ENCODE data around the gene PRDM11. TPM values are rescaled to one million over a fixed set of nuclear protein-coding genes. Genes with fewer than 3 reads are reported as not detected.

PRDM11 gene
- total and polyA plus RNA-seq, 10 of the 15 experiments (the other 5 are each of a cell fraction or from before 2014, with no cell fraction given) = 0.03 to 2.4 (median 0.53) TPM

- H3K9ac ChIP-seq (ENCODE audit: control insufficient read depth, insufficient read depth, low read length) = no peak overlapping the region
- no peak overlapping the region for H3K4me3 ChIP-seq
- H3K4me1 ChIP-seq (ENCODE audit: control insufficient read depth, insufficient read depth, low read length) = no peaks in the 10 kb centered on the region
- SMC1A ChIA-PET (ENCODE audit: uncharacterized antibody, unreplicated experiment) = no interaction called here
- H3K36me3 ChIP-seq (ENCODE audit: control insufficient read depth in 2 of 2, insufficient read depth in 2 of 2, low read length in 1 of 2) = no peaks in the 10 kb centered on the region; a peak in 1 of 4 replicates
- WGBS (ENCODE audit: insufficient coverage, insufficient replicate concordance, low lambda C conversion rate, missing lambda C conversion rate) = 42% methylated on average over 5 of the region's 5 CpGs
- no peak overlapping the region for H3K27ac ChIP-seq (ENCODE audit: control insufficient read depth, insufficient read depth)
- H2AFZ ChIP-seq (ENCODE audit: control insufficient read depth, low read depth, low read length) = no peak overlapping the region
- H3K27me3 ChIP-seq (replicated peaks in 1 of 2; ENCODE audit: control insufficient read depth in 2 of 2, insufficient read depth in 2 of 2, low read length in 1 of 2) = no peaks in the 10 kb centered on the region
- POLR2A ChIA-PET = no interaction called here
- in situ Hi-C loops (cut with MboI) (no loop called here), intact Hi-C loops (cut with micrococcal nuclease; ENCODE audit: unreplicated experiment) (no loop called here)
- H3K4me2 ChIP-seq (ENCODE audit: control insufficient read depth, insufficient read depth) = no peak overlapping the region
- no peaks in the 10 kb centered on the region for H4K20me1 ChIP-seq (ENCODE audit: control insufficient read depth, insufficient read depth)
- BruUV-seq (replicated peaks) = no TSS peak
- RAD21 ChIA-PET (ENCODE audit: unreplicated experiment) = no interaction called here
- no peak for FAIRE-seq
- TF ChIP-seq PML (IDR thresholded peaks at IDR 0.05; ENCODE audit: low read length) (no peak), ZZZ3 (IDR thresholded peaks at IDR 0.05; ENCODE audit: control insufficient read depth, insufficient read length, low read depth) (no peak), MYC (IDR thresholded peaks at IDR 0.05; ENCODE audit: insufficient read depth, insufficient read length, insufficient replicate concordance, low read length, severe bottlenecking) (no peak), CBX5 (IDR thresholded peaks at IDR 0.05; ENCODE audit: low read depth) (no peak), MAX (IDR thresholded peaks at IDR 0.05; ENCODE audit: low read depth, low read length) (no peak), KAT2A (conservative IDR thresholded peaks at IDR 0.05; ENCODE audit: control insufficient read depth, low read depth, low read length) (no peak), ZBED1 (IDR thresholded peaks at IDR 0.05; ENCODE audit: borderline replicate concordance) (no peak), ZNF274 (IDR thresholded peaks at IDR 0.05; ENCODE audit: insufficient read depth, insufficient read length) (no peak), HDGF (IDR thresholded peaks at IDR 0.05) (no peak), MYB (IDR thresholded peaks at IDR 0.05; ENCODE audit: borderline replicate concordance, low read depth, low read length) (no peak), MTA3 (IDR thresholded peaks at IDR 0.05; ENCODE audit: borderline replicate concordance, low read length) (no peak), GATAD2B (conservative IDR thresholded peaks at IDR 0.05; ENCODE audit: low read depth) (no peak), ZBTB40 (IDR thresholded peaks at IDR 0.05; ENCODE audit: borderline replicate concordance) (no peak), RELA (IDR thresholded peaks at IDR 0.05; ENCODE audit: borderline replicate concordance, partially characterized antibody) (no peak), ZBTB33 (IDR thresholded peaks at IDR 0.05) (no peak), POLR2AphosphoS5 (IDR thresholded peaks at IDR 0.05; ENCODE audit: low read length) (no peak), E2F4 (IDR thresholded peaks at IDR 0.05; ENCODE audit: low read depth, low read length) (no peak)
- DNase-seq (ENCODE audit: low read depth, low spot score) = no peak
- ATAC-seq = no peak
- H3K79me2 ChIP-seq (ENCODE audit: control insufficient read depth, insufficient read depth, low read length) = no peaks in the 10 kb centered on the region
- CTCF ChIA-PET = interaction anchor here (1.2 kb wide), 1 partner anchor 10 kb away, joined by 3 read pairs; no protein-coding TSS in a partner anchor
- no peaks in the 10 kb centered on the region for H3K9me3 ChIP-seq (replicated peaks; ENCODE audit: control insufficient read depth, insufficient read depth, low read length)
These were observed 77.1 kb downstream of the PRDM11 start for GRCh38 chr11:45223496-45223895.
